Right lobe of liver (tissue), 4 donors: ENCODE measurements around the gene REPS2.

ENCODE experiments used
- CTCF ChIP-seq, 4 donors: fragments of 200-600 bp in 3 of 4; fragments of 450-650 bp in 1 of 4; IDR thresholded peaks; one replicate each; pipeline versions ENCODE4 v1.5.1 to v1.8.0; 2016 to 2022; ENCODE audit warnings: antibody characterized with exemption in 4 of 4, mild to moderate bottlenecking in 2 of 4
- POLR2A ChIP-seq: fragments of 450-650 bp; IDR thresholded peaks from one replicate; pipeline ENCODE4 v1.6.1; 2017; ENCODE audit warnings: antibody characterized with exemption, mild to moderate bottlenecking
- donor health status: DM: no; HTN: no; CAD: no.
- donor health status: DM: no; HTN: no; CAD: no.
- donor health status: DM: no; HTN: yes; CAD: no.

- TF ChIP-seq POLR2A = no peak
- TF ChIP-seq CTCF (IDR thresholded peaks at IDR 0.05) = no peak
Measured at GRCh38 chrX:16923157-16923556, 23.3 kb upstream of the REPS2 start.
